ENCODE measurements around the gene HSD11B1.

Gene HSD11B1

DNA sequence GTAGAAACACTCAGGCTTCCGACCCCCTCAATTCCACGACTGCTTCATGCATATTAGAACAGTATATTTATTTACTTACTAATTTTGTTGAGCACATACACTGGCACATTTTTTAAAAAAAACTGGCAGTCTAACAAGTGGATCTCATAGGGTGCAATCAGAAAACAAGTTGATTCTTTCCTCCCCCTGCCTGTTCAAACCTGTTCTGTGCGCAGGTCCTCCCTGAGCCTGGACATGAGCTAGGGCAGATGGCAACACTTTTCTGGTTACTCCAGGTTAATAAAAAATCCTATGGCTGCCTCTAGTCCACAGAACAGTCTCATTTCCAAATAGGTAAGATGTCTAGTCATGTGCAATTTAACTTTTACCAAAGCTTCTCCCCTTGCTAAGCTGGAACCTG lies 18.6 kb downstream of the HSD11B1 start:
- FAIRE-seq (no peak), DNase-seq (ENCODE audit: extremely low spot score, insufficient read length, low read depth) (no peak)

DNA sequence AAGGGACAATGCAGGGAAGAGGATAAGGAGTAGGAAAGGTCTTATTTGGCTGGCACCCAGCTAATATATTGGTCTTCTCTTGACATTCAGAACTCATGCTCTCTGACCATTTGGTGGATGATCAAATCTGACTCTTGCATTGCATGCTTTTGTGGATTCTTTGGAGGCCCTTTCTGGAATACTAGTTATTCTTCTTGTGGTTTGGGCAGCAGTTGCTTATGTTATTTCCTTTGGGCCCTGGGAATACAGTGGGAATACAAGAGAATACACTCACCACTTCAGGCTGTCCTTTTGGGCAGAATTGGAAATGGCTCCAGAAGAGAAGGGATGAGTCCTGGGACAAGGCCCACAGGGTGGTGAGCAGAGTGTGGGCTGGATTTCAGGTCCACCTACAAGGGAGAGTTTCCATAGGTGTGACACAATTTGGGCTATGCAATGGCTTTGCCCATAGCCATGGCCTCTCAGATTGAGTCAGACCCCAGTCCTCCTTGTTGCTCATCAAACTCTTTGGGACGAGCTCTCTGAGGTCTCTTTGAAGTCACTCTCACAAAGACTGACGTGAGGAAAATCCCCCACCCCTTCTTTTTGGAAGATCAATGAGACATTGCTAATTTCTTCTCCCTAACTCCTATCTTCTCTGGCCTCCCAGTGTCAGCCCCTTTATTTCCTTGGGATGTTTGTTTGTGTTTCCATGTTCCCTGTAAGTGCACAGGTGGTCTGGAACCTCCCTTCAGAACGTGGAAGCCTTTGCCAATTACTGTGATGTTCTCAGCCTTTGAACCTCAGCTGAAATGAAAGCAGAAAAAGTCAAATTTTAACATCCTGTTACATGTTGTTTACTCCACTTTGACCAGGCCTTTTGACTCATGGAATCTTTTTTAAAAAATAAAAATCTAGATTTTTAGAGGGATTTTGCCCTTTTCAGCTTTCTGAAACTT lies 19.4 kb downstream of the HSD11B1 start:
- FAIRE-seq (peak; percentile 68), DNase-seq (ENCODE audit: extremely low spot score, insufficient read length, low read depth) (no peak)

DNA sequence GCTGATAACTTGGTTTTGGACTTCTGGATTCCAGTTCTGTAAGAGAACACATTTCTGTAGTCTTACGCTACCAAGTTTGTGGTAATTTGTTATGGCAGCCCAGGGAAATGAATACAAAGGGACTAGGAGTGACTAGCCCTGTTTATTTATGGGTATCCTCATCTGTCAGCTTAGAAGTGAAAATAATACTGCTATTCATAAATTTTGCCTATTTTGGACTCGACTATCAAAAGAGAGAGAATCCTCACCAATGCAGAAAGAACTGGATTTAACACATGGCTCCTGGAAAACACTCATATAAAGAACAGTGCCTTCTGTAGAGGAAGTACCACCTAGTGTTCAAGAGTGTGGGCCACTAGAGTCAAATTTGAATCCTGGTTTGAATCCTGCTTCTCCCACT lies 22.6 kb downstream of the HSD11B1 start:
- FAIRE-seq = no peak
- no peak for DNase-seq (ENCODE audit: extremely low spot score, insufficient read length, low read depth)

DNA sequence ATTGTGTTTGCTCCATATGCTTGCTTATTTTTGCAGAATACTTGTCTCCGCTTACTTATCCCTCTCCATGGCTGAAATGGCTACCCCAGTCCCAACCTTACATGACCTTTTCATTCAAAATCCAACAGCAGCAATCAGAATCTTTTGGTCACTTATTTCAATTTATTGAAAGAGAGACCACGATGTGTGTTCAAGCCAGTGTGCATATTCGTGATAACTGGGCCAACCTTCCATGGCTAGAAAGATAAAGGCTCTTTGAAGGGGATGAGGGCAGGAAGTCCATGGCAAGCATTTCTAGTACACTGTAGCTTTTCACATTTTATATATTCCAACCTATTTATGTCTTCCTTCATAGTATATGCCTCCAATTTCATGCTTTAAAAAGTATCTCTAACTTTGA lies 23.1 kb downstream of the HSD11B1 start:
- no peak for DNase-seq (ENCODE audit: extremely low spot score, insufficient read length, low read depth)
- FAIRE-seq = no peak

DNA sequence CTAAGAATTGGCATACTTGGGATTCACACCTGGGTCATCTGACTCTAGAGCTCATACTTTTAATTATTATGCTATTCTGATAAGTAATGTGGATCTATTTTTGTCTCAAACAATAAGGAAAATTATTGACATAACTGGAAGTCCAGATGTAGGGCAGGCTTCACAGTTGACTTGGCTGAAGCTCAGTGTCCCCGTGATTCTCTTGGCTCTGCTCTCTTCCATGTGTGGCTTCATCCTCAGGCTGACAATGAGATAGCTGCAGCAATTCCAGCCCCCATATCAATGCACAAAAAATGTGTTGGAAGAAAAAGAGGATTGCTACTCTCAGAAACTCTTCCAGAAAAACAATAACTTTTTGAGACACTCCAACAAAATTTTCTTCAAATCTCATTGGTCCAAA lies 23.8 kb downstream of the HSD11B1 start:
- no peak for FAIRE-seq
- no peak for DNase-seq (ENCODE audit: extremely low spot score, insufficient read length, low read depth)

DNA sequence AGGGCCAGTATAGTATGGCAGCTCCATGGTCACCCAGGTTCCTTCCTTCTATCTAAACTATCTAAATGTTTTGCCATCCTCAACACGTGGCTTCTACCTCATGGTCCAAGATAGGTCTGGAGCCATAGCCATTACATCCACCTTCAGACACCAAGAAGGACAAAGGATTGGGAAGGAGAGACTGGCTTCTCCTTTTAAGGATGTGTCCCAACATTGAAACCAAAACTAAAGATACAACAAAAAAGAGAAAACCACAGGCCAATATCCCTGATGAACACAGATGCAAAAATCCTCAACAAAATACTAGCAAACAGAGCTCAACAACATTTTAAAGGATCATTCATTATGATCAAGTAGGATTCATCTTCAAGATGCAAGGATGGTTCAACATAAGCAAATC lies 24.8 kb downstream of the HSD11B1 start:
- no peak for FAIRE-seq

DNA sequence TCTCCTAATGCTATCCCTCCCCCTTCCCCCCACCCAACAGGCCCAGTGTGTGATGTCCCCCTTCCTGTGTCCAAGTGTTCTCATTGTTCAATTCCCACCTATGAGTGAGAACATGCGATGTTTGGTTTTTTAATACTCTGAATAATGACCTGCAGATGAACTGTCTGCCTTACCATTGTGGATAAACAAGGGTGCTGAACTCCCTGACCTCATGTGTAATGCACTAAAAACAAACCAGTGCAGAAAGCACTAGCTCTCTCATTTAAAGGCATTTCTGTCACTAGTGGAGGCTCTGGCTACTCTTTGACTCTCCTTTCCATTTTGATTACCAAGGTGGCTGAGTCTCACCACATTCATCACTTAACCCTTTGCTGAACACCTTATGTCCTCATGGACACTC lies 28.1 kb downstream of the HSD11B1 start:
- DNase-seq (ENCODE audit: extremely low spot score, insufficient read length, low read depth) (no peak), FAIRE-seq (no peak)

More for the DNA sequence above, 24.8 kb downstream of the HSD11B1 start:
- no peak for DNase-seq (ENCODE audit: extremely low spot score, insufficient read length, low read depth)

DNA sequence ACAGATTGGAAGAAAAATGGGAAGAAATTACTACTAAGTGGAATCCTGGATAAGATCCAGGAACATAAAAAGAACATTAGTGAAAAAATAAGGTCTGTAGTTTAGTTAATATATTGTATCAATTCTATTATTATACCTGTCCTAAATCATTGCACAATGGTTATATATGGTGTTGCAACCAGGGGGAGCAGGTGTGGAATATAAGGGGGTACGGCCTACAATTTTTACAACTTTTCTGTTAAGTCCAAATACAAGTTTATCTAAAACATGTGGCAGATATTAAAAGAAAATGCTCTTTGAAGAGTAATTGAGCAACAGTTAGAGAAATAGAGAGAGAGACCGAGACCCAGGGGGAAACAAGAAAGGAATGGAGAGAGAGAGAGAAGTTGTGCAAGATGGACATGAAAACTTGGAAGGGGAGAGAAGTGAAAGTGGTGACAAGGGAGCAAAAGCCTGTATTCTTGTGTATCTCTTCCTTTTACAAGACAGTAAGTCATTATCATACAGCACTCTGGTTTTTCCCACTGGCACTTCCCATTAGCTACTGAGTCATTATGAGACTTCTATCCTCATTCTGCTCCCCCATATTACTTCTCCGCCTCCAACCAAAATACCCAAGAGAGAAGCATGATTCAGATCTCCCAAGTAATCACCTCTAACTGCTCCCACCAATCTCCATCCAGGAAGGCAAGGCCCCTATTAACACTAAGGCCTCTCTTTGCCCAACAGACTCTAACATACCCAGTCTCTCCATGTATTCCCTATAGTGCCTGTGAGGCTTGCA lies 29.0 kb downstream of the HSD11B1 start:
- FAIRE-seq (no peak), DNase-seq (ENCODE audit: extremely low spot score, insufficient read length, low read depth) (no peak)

DNA sequence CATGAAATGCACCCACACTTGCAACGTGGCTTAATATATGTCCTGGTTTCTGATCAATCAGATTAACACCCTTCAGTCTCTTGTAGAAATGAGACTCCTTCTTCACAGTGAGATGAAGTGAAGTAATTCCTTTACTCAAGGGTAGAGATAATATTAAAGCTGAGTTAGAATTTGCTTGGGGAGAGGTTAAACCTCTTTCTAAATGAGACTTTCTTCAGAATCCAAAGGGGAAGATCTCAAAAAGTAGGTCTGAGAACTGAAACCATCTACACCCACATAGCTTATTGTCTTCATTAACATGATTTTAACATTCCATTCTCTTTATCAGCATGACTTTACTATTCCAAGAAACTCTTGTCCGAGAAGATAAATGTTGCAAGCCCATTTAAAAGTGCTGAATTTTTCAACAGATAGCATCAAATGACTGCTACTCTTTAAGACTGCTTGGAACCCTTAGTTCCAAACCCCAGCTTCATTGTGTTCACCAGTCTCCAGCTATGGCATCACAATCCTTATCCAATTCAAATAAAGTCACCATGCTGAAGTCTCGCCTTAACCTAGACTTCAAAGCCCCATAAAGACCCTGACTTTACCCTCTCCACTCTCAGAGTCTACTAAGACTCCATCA lies 32.0 kb downstream of the HSD11B1 start:
- DNase-seq (ENCODE audit: extremely low spot score, insufficient read length, low read depth) (no peak), FAIRE-seq (no peak)

DNA sequence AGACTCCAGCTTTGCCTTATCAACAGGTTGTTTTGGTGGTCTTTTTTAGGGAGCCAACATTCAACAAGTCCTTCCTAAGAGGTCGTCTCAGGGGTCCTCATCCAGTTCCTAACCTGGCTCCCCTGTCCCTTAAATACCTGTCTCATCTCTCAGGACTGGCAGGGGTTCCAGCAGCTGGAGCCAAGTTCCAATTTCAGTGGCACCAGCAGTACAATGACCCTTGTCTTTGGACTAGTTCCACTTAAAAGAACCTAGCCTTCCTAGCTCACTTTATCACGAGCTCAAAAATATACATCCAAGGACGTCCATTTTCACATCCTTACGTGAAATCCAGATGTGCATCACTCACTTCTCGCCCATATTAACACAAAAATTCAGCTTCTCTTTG lies 32.5 kb downstream of the HSD11B1 start:
- no peak for DNase-seq (ENCODE audit: extremely low spot score, insufficient read length, low read depth)
- no peak for FAIRE-seq

DNA sequence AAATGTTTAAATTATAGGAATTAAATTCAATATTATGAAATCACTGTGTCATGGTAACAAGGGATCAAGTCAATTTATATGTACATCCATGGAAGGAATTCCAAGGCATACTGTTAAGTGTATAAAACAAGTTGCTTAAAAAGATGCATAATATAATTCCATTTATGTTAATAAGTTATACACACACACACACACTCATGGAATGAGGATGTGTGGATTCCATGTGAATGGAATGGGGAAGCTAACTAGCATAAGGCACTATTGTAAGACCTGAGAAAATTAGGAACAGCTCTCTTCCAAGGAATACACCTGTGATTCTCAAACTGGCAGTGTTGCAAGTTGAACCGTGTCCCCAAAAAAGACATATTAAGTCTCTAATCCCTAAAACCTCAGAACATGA lies 33.6 kb downstream of the HSD11B1 start:
- DNase-seq (ENCODE audit: extremely low spot score, insufficient read length, low read depth) = no peak
- no peak for FAIRE-seq

DNA sequence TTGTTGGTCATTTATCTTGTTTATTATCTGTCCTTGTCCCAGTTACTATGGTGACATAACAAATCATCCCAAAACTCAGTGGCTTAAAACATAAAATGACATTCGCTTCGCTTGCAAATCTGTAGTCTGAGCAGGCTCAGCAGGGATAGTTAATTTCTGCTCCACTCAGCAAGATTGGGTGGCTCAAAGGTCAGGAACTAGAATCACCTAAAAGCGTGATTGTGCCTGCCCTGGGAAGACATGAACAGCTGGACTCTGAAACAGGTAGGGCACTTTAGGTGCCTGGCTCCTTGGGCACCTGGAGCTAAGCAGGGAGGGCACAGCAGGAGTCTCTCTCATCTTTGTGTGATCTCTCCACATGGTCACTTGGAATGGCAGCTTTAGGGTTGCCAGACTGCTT lies 36.5 kb downstream of the HSD11B1 start:
- no peak for FAIRE-seq

DNA sequence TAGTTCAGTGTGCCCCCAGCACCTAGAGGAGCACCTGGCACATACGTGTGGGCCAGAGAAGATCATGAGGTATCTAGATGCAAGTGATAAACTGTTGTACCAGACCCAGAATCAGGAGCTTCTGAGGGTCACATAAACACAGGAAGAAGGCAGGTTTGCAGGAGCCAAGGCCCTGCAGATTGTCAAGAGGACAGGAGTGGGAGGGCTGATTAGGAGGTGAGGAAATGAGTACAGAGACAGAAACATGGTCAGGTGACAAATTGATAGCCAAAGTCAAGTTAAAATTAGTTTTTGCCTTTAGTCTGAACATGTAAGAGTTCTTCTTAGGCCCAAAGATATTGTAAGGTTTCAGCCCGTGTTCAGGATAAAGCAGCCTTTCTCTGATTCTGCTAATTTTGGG lies 37.2 kb downstream of the HSD11B1 start:
- DNase-seq (ENCODE audit: extremely low spot score, insufficient read length, low read depth) (no peak), FAIRE-seq (peak; percentile 9)

More for the DNA sequence above, 36.5 kb downstream of the HSD11B1 start:
- DNase-seq (ENCODE audit: extremely low spot score, insufficient read length, low read depth) = no peak

DNA sequence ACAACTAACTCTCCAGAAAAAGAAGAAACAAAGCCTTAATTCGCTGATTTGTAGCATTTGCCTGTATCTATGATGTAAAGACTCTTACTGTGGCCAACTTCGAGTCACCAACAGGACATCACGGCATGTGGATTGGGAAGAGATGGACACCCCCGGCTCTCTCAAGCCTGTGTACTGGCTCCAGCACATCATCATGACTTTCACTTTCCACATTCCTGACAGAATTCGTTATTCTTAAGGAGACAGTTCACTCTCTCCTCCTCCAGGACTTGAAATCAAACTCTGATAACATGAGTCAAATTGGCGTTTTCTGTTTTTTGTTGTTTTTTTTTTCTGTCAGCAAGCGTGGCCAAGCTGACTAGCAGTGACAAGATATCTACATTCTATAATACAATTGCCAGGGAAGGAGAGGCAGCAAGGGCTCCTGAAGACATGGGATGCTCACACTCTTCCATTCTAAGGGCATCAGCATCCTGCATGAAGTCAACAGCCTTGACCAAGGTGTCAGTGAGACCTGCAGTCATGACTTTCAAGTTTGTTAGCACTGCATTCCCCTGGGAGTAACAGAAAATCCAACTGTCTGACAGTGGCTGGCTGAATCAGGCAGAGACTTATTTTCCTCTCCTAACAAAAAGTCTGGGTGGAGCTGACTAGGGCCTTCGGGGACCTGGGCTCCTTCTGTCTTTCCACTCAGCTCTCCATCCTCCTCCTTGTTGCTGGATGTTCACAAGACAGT lies 37.9 kb downstream of the HSD11B1 start:
- DNase-seq (ENCODE audit: extremely low spot score, insufficient read length, low read depth) (no peak), FAIRE-seq (peak; percentile 29)

DNA sequence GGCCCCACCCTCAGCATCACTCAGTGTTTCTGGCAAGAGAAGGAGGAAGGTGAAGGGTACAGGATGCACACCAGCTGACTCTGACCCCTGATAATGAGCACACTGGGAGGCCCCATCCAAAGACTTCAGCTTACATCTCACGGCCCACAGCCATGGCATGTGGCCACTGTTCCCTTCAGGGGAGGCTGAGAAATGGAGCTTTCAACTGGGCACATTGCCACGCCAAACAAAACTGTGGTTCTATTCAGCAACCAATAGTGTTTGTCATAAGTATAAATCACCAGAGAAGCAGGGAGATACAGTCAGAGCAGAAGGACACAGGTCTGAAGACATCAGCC lies 38.5 kb downstream of the HSD11B1 start:
- DNase-seq (ENCODE audit: extremely low spot score, insufficient read length, low read depth) (no peak), FAIRE-seq (no peak)

DNA sequence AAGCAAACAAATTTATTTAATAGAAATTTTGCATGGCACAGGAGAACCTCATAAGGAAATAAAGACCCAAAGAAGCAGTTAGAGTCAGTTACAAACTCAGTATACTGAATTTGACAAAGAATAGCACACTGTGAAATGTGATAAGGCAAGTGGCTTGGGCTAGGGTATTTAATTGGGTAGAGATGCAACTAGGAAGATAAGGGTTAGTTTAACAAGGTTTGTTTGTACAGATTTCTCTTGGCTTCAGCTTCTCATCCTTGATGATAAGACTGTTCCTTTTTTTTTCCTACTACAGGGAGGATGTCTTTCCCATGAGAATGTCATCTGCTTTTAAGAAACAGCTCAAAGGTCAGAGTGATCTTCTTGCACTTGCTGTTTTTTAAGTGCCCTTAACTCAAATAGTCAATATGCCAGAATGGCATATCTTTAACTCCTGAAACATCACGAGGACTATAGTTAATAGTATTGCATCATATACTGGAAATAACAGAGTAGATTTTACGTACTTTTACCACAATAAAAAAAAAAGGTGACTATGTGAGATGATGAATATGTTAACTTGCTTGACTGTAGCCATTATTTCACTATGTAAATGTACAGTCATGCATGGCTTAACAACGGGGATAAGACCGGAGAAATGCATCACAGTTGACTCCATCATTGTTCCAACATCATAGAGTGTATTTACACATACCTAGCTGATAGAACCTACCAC lies 42.0 kb downstream of the HSD11B1 start:
- DNase-seq (ENCODE audit: extremely low spot score, insufficient read length, low read depth) (no peak), FAIRE-seq (no peak)

DNA sequence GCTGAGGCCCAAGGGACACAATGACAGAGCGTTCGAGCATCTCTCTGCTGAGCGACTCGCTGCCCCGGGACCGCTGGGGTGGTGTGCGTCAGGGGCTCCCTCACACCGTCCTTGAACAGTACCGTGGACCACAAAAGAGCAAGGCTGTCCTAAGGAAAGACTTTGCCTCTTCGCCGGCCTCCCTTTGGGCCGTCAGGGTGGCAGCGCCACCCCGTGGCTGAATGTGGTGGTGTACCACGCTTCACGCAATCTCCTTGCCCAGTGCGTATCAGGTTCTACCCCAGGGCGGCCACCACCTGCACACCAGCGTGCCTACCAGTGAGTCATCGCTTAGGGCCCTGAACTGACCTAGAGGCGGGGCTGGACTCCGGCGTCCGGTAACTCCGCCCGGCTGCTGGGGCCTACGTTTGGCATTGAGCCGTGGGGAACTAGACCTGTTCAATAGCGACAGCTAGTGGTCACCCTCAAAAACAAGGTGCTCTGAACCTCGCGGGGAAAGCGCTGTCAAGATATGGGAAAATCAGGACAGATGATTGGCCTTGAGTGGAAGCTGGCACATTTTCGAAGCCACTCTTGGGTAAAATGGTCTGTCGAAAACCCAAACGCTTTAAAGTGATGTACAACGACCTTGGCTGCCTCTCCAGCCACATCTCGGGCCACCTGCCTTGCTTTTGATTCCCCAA lies 43.1 kb downstream of the HSD11B1 start:
- DNase-seq (ENCODE audit: extremely low spot score, insufficient read length, low read depth) = peak; percentile 63
- peak; percentile 91 for FAIRE-seq

DNA sequence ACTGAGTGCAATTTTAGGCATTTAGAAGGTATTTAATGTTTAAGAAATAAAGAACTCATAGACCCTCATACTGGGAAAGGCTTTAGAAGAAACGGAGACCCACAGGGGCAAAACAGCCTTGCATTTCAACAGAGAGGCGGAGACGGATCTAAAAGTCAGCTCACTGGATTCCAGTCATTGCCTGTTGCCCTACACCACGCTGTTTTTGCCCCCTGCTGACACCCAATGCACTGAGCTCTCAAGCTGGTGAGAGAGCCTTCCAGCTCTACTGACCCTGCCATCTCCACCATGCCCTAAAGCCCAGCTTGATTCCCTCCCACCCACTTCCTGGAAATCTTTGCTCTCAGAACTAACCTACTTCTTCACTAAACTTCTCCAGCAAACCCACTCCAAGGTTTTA lies 44.0 kb downstream of the HSD11B1 start:
- FAIRE-seq (no peak), DNase-seq (ENCODE audit: extremely low spot score, insufficient read length, low read depth) (no peak)

DNA sequence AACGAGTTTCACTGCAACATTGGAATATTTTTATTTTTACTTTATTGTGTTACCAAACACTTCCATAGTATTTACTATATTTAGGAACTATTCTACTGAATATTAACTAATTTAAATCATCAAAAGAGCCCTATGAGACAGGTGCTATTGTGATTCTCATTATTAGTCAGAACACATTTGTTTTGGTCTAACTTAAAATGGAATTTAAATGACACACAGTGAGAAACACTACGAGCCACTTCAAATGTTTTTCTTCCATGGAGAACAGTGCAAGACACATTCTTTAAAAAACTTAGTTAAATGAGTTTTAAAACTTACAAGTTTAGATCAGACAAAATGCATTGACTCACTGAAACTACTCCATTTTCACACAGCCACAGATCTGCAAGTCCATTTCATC lies 44.6 kb downstream of the HSD11B1 start:
- FAIRE-seq (peak; percentile 54), DNase-seq (ENCODE audit: extremely low spot score, insufficient read length, low read depth) (no peak)

Data from GM18507 (cell line).